B cell (primary cell): ENCODE data around the gene TSPAN31. TPM values are rescaled to one million over a fixed set of nuclear protein-coding genes. Genes with fewer than 3 reads are reported as not detected.

ENCODE experiments used
- ATAC-seq: fragments of 200-7000 bp; cut with Tn5 transposase; one replicate; pipeline ENCODE4 v1.10.0; 2021; ENCODE audit warnings: low read depth, mild to moderate bottlenecking, moderate number of reproducible peaks, moderate library complexity
- CTCF ChIA-PET: fragments of 350-600 bp; sonication (Branson Sonifier 250); formaldehyde crosslinking; loops from one replicate; lab custom pipeline; 2021; ENCODE audit warnings: antibody characterized with exemption, inconsistent platforms; lab: Charles Lee
- POLR2A ChIA-PET: fragments of 350-600 bp; sonication (Branson Sonifier 250); formaldehyde crosslinking; loops from one replicate; lab custom pipeline; 2021; ENCODE audit warnings: antibody characterized with exemption; lab: Charles Lee
- DNase-seq: peaks from one replicate; pipeline ENCODE4 v3.0.0; 2013
- H2AFZ ChIP-seq: 2 replicates; pipeline ENCODE4 v1.6.1; 2012; ENCODE audit warnings: mild to moderate bottlenecking, low read depth, low read length; ENCODE audit not compliant: insufficient read depth, poor library complexity, severe bottlenecking
- H3K27ac ChIP-seq, 2 donors: 1 replicate in 1 of 2; 2 replicates in 1 of 2; pipeline ENCODE4 v1.5.1; 2012 to 2013; ENCODE audit warnings: low read length in 2 of 2, mild to moderate bottlenecking in 2 of 2, moderate library complexity in 1 of 2
- H3K27me3 ChIP-seq, 4 experiments: fragments of 200-600 bp in 1 of 4; sonication (generic) in 1 of 4; replicated peaks in 1 of 4; 1 replicate in 2 of 4; 2 replicates in 2 of 4; pipeline versions ENCODE4 v1.6.1 to v1.7.0; 2013 to 2016; ENCODE audit warnings: low read length in 3 of 4, mild to moderate bottlenecking in 2 of 4, mixed read lengths in 1 of 4, moderate library complexity in 1 of 4; ENCODE audit not compliant: insufficient read depth in 4 of 4, control insufficient read depth in 3 of 4; ENCODE audit errors: control extremely low read depth in 1 of 4
- H3K36me3 ChIP-seq, 2 experiments: replicated peaks in 1 of 2; 1 replicate in 1 of 2; 2 replicates in 1 of 2; pipeline versions ENCODE4 v1.6.1 to v1.7.1; 2013; ENCODE audit warnings: low read length in 1 of 2; ENCODE audit not compliant: insufficient read depth in 2 of 2, control insufficient read depth in 1 of 2; ENCODE audit errors: control extremely low read depth in 1 of 2, extremely low read depth in 1 of 2
- H3K4me1 ChIP-seq, 2 donors: fragments of 200-600 bp in 1 of 2; sonication (generic) in 1 of 2; 1 replicate in 1 of 2; 2 replicates in 1 of 2; pipeline versions ENCODE4 v1.5.1 to v1.6.1; 2013 to 2017; ENCODE audit warnings: low read length in 2 of 2; ENCODE audit not compliant: control insufficient read depth in 2 of 2, insufficient read depth in 2 of 2
- H3K4me2 ChIP-seq: replicated peaks from 2 replicates; pipeline ENCODE3; 2012; ENCODE audit warnings: mild to moderate bottlenecking, low read depth, low read length; ENCODE audit not compliant: poor library complexity, severe bottlenecking
- H3K4me3 ChIP-seq, 5 experiments: fragments of 200-600 bp in 1 of 5; sonication (generic) in 1 of 5; 1 replicate in 3 of 5; 2 replicates in 2 of 5; pipeline versions ENCODE4 v1.5.1 to v1.7.0; 2011 to 2016; ENCODE audit warnings: low read length in 4 of 5, mild to moderate bottlenecking in 4 of 5, low read depth in 2 of 5, control low read depth in 1 of 5, moderate library complexity in 1 of 5; ENCODE audit not compliant: insufficient read depth in 1 of 5; ENCODE audit errors: control extremely low read depth in 1 of 5, extremely low read depth in 1 of 5
- H3K79me2 ChIP-seq: fragments of 200-600 bp; sonication (generic); one replicate; pipeline ENCODE4 v1.6.0; 2016; ENCODE audit warnings: low read length; ENCODE audit not compliant: control insufficient read depth, insufficient read depth
- H3K9ac ChIP-seq: fragments of 200-600 bp; sonication (generic); 2 replicates; pipeline ENCODE4 v1.6.1; 2017; ENCODE audit warnings: mild to moderate bottlenecking, low read length, moderate library complexity
- H3K9me3 ChIP-seq, 3 donors: one replicate each; pipeline versions ENCODE4 v1.6.1 to v1.7.1; 2013; ENCODE audit warnings: low read length in 2 of 3; ENCODE audit not compliant: control insufficient read depth in 2 of 3, insufficient read depth in 1 of 3; ENCODE audit errors: control extremely low read depth in 1 of 3
- H4K20me1 ChIP-seq: 2 replicates; pipeline ENCODE4 v1.6.0; 2012; ENCODE audit warnings: mild to moderate bottlenecking, low read length; ENCODE audit not compliant: insufficient read depth, control insufficient read depth, poor library complexity, severe bottlenecking
- H3K27ac Mint-ChIP-seq: one replicate; pipeline ENCODE4 v1.8.0; 2021; ENCODE audit warnings: mixed read lengths
- H3K27me3 Mint-ChIP-seq: one replicate; pipeline ENCODE4 v1.8.0; 2021; ENCODE audit warnings: mixed read lengths
- H3K4me1 Mint-ChIP-seq: one replicate; pipeline ENCODE4 v1.8.0; 2021; ENCODE audit warnings: mixed read lengths
- H3K4me3 Mint-ChIP-seq: one replicate; pipeline ENCODE4 v1.8.0; 2021; ENCODE audit warnings: mixed read lengths
- H3K9me3 Mint-ChIP-seq: one replicate; pipeline ENCODE4 v1.8.0; 2022; ENCODE audit warnings: mixed read lengths; ENCODE audit not compliant: insufficient read depth
- CTCF ChIP-seq: fragments of 200-600 bp; IDR thresholded peaks from one replicate; pipeline ENCODE4 v1.8.0; 2022; ENCODE audit warnings: antibody characterized with exemption, mild to moderate bottlenecking
- EZH2 ChIP-seq: IDR thresholded peaks from 2 replicates; pipeline ENCODE4 v1.6.1; 2012; ENCODE audit warnings: borderline replicate concordance, low read depth, mild to moderate bottlenecking, moderate library complexity, low read length; ENCODE audit not compliant: insufficient read depth, poor library complexity, severe bottlenecking
- WGBS: methylation state at CpG from one replicate; pipeline ENCODE4 v1.1.5; 2013; ENCODE audit warnings: missing lambda C conversion rate; ENCODE audit not compliant: insufficient coverage; 5-methylcytosine and 5-hydroxymethylcytosine counted together
- intact Hi-C: fragments of 100-400 bp; cut with micrococcal nuclease; formaldehyde crosslinking; loops from one replicate; pipeline ENCODE4 v1.10.0; 2022
- polyA plus RNA-seq: library from polyadenylated mRNA; depleted of rRNA; stranded (reverse); fragments of >200 nt; gene quantifications from 2 replicates; pipeline ENCODE4 v1.2.3, GENCODE V29; 2012
- total RNA-seq, 2 donors: library from RNA; stranded (reverse); fragments of 120-200 nt in 1 of 2; gene quantifications; 1 replicate in 1 of 2; 2 replicates in 1 of 2; pipeline versions ENCODE4 v1.2.3 to v1.2.4, GENCODE V29; 2013 to 2022

The TSPAN31 gene
- total and polyA plus RNA-seq, 2 donors (not counting 1 experiment from before 2014, with no cell fraction given): 24.0 to 29.6 TPM

GRCh38 chr12:57700317-57700716 lies 44.5 kb upstream of the TSPAN31 start:
- WGBS: 100% methylated on average over 1 of the region's 2 CpGs
- Mint-ChIP-seq H3K9me3 (no peaks in the 10 kb centered on the region), H3K27ac (peak overlapping the region; percentile 23), H3K4me3 (peak overlapping the region; percentile 2), H3K4me1 (peaks cover 42% of the 10 kb centered on the region), H3K27me3 (no peaks in the 10 kb centered on the region)
- ATAC-seq (no peak), DNase-seq (no peak)
- Histone ChIP-seq H3K4me2 (peak overlapping the region; percentile 29), H3K4me1 (peaks cover 10 to 16% of the 10 kb centered on the region in 2 donors), H3K27ac (peak overlapping the region in 1 of 2 donors; percentile 44), H3K9me3 (peaks cover 4 to 8% (median 5%) of the 10 kb centered on the region in 3 donors), H3K4me3 (no peak overlapping the region), H3K79me2 (peaks cover 22% of the 10 kb centered on the region), H3K9ac (no peak overlapping the region), H2AFZ (no peak overlapping the region), H3K36me3 (peaks cover 24 to 48% of the 10 kb centered on the region in 2 experiments), H4K20me1 (peaks cover 17% of the 10 kb centered on the region), H3K27me3 (no peaks in the 10 kb centered on the region)
- POLR2A ChIA-PET: no interaction called here
- intact Hi-C loops: no loop called here
- TF ChIP-seq CTCF (no peak), EZH2 (no peak)
- CTCF ChIA-PET: no interaction called here

- POLR2A ChIA-PET: no interaction called here
- CTCF ChIA-PET: no interaction called here
- no peak overlapping the region for H3K27ac Mint-ChIP-seq
Measured at GRCh38 chr12:57707250-57707649, 37.6 kb upstream of the TSPAN31 start.

More at GRCh38 chr12:57707250-57707649, 37.6 kb upstream of the TSPAN31 start:
- intact Hi-C loops: no loop called here
- H3K27me3 ChIP-seq: no peaks in the 10 kb centered on the region
- ATAC-seq (no peak), DNase-seq (no peak)
- peaks cover 5% of the 10 kb centered on the region for H4K20me1 ChIP-seq
- H3K36me3 ChIP-seq: peaks cover 17 to 42% of the 10 kb centered on the region in 2 experiments
- H3K27me3 Mint-ChIP-seq: no peaks in the 10 kb centered on the region
- no peak overlapping the region for H3K4me3 ChIP-seq
- peaks cover 4 to 8% (median 5%) of the 10 kb centered on the region in 3 donors for H3K9me3 ChIP-seq
- H3K4me1 ChIP-seq: no peaks in the 10 kb centered on the region
- no peaks in the 10 kb centered on the region for H3K9me3 Mint-ChIP-seq
- no peak overlapping the region for H3K4me2 ChIP-seq
- H3K79me2 ChIP-seq: peaks cover 8% of the 10 kb centered on the region
- H3K9ac ChIP-seq: no peak overlapping the region
- peaks cover 8% of the 10 kb centered on the region for H3K4me1 Mint-ChIP-seq
- TF ChIP-seq CTCF (no peak), EZH2 (no peak)
- WGBS: 100% methylated on average over 1 of the region's 3 CpGs
- H2AFZ ChIP-seq: no peak overlapping the region
- H3K4me3 Mint-ChIP-seq: no peak overlapping the region
- H3K27ac ChIP-seq: no peak overlapping the region
